ENCODE measurements around the gene TULP4. TPM values are rescaled to one million over a fixed set of nuclear protein-coding genes. Genes with fewer than 3 reads are reported as not detected.

Gene TULP4
- polyA plus RNA-seq, 3 donors: 6.5 to 10.6 (median 7.9) TPM

DNA sequence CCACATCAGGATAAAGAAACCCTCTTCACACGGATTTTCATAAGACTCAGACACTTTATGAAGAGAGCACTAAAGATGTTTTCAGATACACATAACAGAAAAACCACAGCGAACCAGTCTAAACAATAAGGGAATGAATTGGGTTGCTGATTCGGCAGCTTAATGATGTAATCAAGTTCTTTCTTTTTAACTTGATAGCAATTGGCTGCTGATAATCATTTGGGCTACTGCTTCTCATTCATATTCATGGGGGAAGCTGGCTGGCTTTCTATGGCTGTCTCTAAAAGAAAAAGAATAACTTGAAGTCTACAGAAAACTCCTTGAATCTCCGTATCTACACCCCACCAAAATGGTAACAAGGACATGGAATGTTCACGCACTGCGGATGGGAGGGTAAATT lies 227.6 kb downstream of the TULP4 start:
- H3K9ac ChIP-seq (ENCODE audit: insufficient read depth, low read length, poor library complexity, severe bottlenecking): no peak overlapping the region
- Mint-ChIP-seq H3K36me3 (no peaks in the 10 kb centered on the region), H3K4me1 (no peaks in the 10 kb centered on the region), H3K27me3 (ENCODE audit: low read depth in 3 of 3) (peaks cover 47 to 68% (median 53%) of the 10 kb centered on the region in 3 donors), H3K4me3 (peak overlapping the region in 1 of 2 donors; percentile 75), H3K27ac (no peak overlapping the region), H3K9me3 (peaks cover 0 to 18% (median 6%) of the 10 kb centered on the region in 7 donors)
- TF ChIP-seq CTCF (IDR thresholded peaks at IDR 0.05): no peak
- H3K79me2 ChIP-seq (ENCODE audit: insufficient read depth, low read length): no peaks in the 10 kb centered on the region
- intact Hi-C loops (cut with micrococcal nuclease): no loop called here
- no peak overlapping the region for H2AFZ ChIP-seq (ENCODE audit: insufficient read depth, low read depth, low read length, poor library complexity, severe bottlenecking)
- DNase-seq: no peak
- no peak overlapping the region for H3K4me3 ChIP-seq (replicated peaks in 1 of 3; ENCODE audit: low read depth in 2 of 3, low read length in 3 of 3)
- peaks cover 5 to 13% of the 10 kb centered on the region in 2 donors for H3K4me1 ChIP-seq (ENCODE audit: control insufficient read depth in 1 of 2, insufficient read depth in 2 of 2, low read length in 2 of 2)
- H3K36me3 ChIP-seq (replicated peaks in 1 of 2; ENCODE audit: control insufficient read depth in 1 of 2, insufficient read depth in 2 of 2, low read length in 2 of 2): no peaks in the 10 kb centered on the region
- H3K4me2 ChIP-seq (replicated peaks; ENCODE audit: extremely low read depth, low read length, poor library complexity, severe bottlenecking): no peak overlapping the region
- H4K20me1 ChIP-seq (ENCODE audit: insufficient read depth, low read length): no peaks in the 10 kb centered on the region
- H3K27ac ChIP-seq (ENCODE audit: low read depth in 1 of 2, low read length in 2 of 2): no peak overlapping the region
- H3K27me3 ChIP-seq (ENCODE audit: control insufficient read depth in 2 of 2, insufficient read depth in 2 of 2, low read length in 2 of 2): peaks cover 40 to 47% of the 10 kb centered on the region in 2 donors
- peaks cover 0 to 11% of the 10 kb centered on the region in 2 donors for H3K9me3 ChIP-seq (replicated peaks in 1 of 2; ENCODE audit: control insufficient read depth in 1 of 2, insufficient read depth in 1 of 2, low read length in 2 of 2)
- no CpG with 5 or more reads among the region's 6 CpGs for WGBS (ENCODE audit: insufficient coverage)

- WGBS (ENCODE audit: insufficient coverage): 98% methylated on average over 7 of the region's 12 CpGs
- intact Hi-C loops (cut with micrococcal nuclease): no loop called here
- no peaks in the 10 kb centered on the region for H3K9me3 ChIP-seq (replicated peaks in 1 of 2; ENCODE audit: control insufficient read depth in 1 of 2, insufficient read depth in 1 of 2, low read length in 2 of 2)
- Mint-ChIP-seq H3K27me3 (ENCODE audit: low read depth in 3 of 3) (peaks cover 19 to 38% (median 21%) of the 10 kb centered on the region in 3 donors), H3K4me1 (no peaks in the 10 kb centered on the region), H3K9me3 (peaks cover 0 to 3% (median 0%) of the 10 kb centered on the region in 7 donors), H3K27ac (no peak overlapping the region), H3K36me3 (no peaks in the 10 kb centered on the region), H3K4me3 (no peak overlapping the region)
- no peaks in the 10 kb centered on the region for H4K20me1 ChIP-seq (ENCODE audit: insufficient read depth, low read length)
- H3K4me3 ChIP-seq (replicated peaks in 1 of 3; ENCODE audit: low read depth in 2 of 3, low read length in 3 of 3): no peak overlapping the region
- no peak for DNase-seq
- no peaks in the 10 kb centered on the region for H3K79me2 ChIP-seq (ENCODE audit: insufficient read depth, low read length)
- peaks cover 11 to 18% of the 10 kb centered on the region in 2 donors for H3K27me3 ChIP-seq (ENCODE audit: control insufficient read depth in 2 of 2, insufficient read depth in 2 of 2, low read length in 2 of 2)
- no peaks in the 10 kb centered on the region for H3K4me1 ChIP-seq (ENCODE audit: control insufficient read depth in 1 of 2, insufficient read depth in 2 of 2, low read length in 2 of 2)
- H3K9ac ChIP-seq (ENCODE audit: insufficient read depth, low read length, poor library complexity, severe bottlenecking): no peak overlapping the region
- H3K27ac ChIP-seq (ENCODE audit: low read depth in 1 of 2, low read length in 2 of 2): no peak overlapping the region
- no peaks in the 10 kb centered on the region for H3K36me3 ChIP-seq (replicated peaks in 1 of 2; ENCODE audit: control insufficient read depth in 1 of 2, insufficient read depth in 2 of 2, low read length in 2 of 2)
- no peak overlapping the region for H3K4me2 ChIP-seq (replicated peaks; ENCODE audit: extremely low read depth, low read length, poor library complexity, severe bottlenecking)
- TF ChIP-seq CTCF (IDR thresholded peaks at IDR 0.05): no peak
- H2AFZ ChIP-seq (ENCODE audit: insufficient read depth, low read depth, low read length, poor library complexity, severe bottlenecking): no peak overlapping the region
These were observed 231.4 kb downstream of the TULP4 start for GRCh38 chr6:158543606-158544185.
